Activated CD4-positive, alpha-beta memory T cell treated with anti-CD3 and anti-CD28 coated beads for 36 hours (primary cell): ENCODE data around the gene SEZ6L. TPM values are rescaled to one million over a fixed set of nuclear protein-coding genes. Genes with fewer than 3 reads are reported as not detected.

Experiments used
- CTCF ChIA-PET: fragments of 350-600 bp; sonication (Branson Sonifier 250); formaldehyde crosslinking; loops from one replicate; lab custom pipeline; 2021; ENCODE audit warnings: antibody characterized with exemption, inconsistent platforms; lab: Charles Lee
- POLR2A ChIA-PET: fragments of 350-600 bp; sonication (Branson Sonifier 250); formaldehyde crosslinking; loops from one replicate; lab custom pipeline; 2021; ENCODE audit warnings: antibody characterized with exemption; lab: Charles Lee
- DNase-seq: peaks from one replicate; pipeline ENCODE4 v3.0.0-alpha.2; 2020
- H3K27ac Mint-ChIP-seq: one replicate; pipeline ENCODE4 v1.8.0; 2021; ENCODE audit warnings: mixed read lengths
- H3K27me3 Mint-ChIP-seq: one replicate; pipeline ENCODE4 v1.8.0; 2021; ENCODE audit warnings: mixed read lengths
- H3K36me3 Mint-ChIP-seq: one replicate; pipeline ENCODE4 v1.8.0; 2021; ENCODE audit warnings: mixed read lengths
- H3K4me1 Mint-ChIP-seq: one replicate; pipeline ENCODE4 v1.8.0; 2021; ENCODE audit warnings: low read depth, mixed read lengths
- H3K4me3 Mint-ChIP-seq: one replicate; pipeline ENCODE4 v1.8.0; 2021; ENCODE audit warnings: mild to moderate bottlenecking, mixed read lengths
- H3K9me3 Mint-ChIP-seq: one replicate; pipeline ENCODE4 v1.8.0; 2021; ENCODE audit warnings: mixed read lengths
- intact Hi-C: fragments of 100-400 bp; cut with micrococcal nuclease; formaldehyde crosslinking; loops from one replicate; pipeline ENCODE4 v1.15.1; 2023
- total RNA-seq, 2 experiments: library from RNA; stranded (reverse); gene quantifications; one replicate each; pipeline ENCODE4 v1.2.3, GENCODE V29; 2021

SEZ6L gene
- total RNA-seq, 2 experiments from 2014 or later = not detected

DNA sequence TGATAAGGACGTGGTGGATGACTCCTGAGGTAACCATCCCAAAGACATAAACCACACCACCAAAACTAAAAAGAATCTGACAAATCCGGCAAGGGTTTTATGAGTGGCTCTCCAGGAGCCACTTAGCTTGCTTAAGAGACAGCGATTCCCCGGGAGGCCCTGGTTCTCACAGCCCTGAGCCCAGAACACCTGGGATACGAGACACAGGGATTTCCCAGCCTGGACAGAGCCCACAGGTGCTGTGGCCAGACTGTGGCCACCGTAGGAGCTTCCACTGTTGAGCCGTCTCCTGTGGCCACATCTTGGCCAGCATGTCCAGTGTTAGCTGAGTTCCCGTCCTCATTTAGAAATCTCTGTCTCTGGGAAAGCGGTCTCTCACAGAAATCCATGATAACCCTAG lies 188.6 kb downstream of the SEZ6L start:
- Mint-ChIP-seq H3K27ac (no peak overlapping the region), H3K4me3 (no peak overlapping the region), H3K36me3 (no peaks in the 10 kb centered on the region), H3K27me3 (peaks cover 17% of the 10 kb centered on the region), H3K4me1 (peaks cover 3% of the 10 kb centered on the region), H3K9me3 (no peaks in the 10 kb centered on the region)
- ChIA-PET POLR2A (no interaction called here), CTCF (interaction anchor here (1.0 to 1.2 kb wide), 3 partner anchors 8 to 73 kb away, joined by 3 to 5 read pairs (median 4); no protein-coding TSS in a partner anchor)
- intact Hi-C loops = no loop called here
- no peak for DNase-seq

DNA sequence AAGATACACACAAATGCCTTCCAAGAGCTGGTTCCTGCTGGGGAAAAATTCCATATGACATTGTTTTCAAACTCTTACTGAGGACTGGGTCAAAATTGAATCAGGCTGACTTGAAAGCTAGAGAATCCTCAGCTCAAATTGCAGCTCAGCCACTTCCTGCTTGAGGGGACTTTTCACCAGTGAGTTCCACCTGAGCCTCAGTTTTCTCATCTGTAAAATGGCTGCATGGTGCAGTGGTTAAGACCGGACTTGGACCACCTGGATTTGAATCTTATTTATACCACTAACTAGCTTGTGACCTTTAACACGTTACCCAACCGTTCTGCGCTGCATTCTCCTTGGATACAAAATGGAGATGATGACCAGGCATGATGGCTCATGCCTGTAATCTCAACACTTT lies 189.9 kb downstream of the SEZ6L start:
- intact Hi-C loops = no loop called here
- H3K27ac Mint-ChIP-seq = no peak overlapping the region
- peaks cover 3% of the 10 kb centered on the region for H3K4me1 Mint-ChIP-seq
- H3K36me3 Mint-ChIP-seq = no peaks in the 10 kb centered on the region
- DNase-seq = no peak
- H3K4me3 Mint-ChIP-seq = no peak overlapping the region
- no peaks in the 10 kb centered on the region for H3K9me3 Mint-ChIP-seq
- peaks cover 9% of the 10 kb centered on the region for H3K27me3 Mint-ChIP-seq
- ChIA-PET CTCF (interaction anchor here (0.8 to 1.2 kb wide), 4 partner anchors 9 to 456 kb away, joined by 3 to 4 read pairs (median 4); no protein-coding TSS in a partner anchor), POLR2A (no interaction called here)

DNA sequence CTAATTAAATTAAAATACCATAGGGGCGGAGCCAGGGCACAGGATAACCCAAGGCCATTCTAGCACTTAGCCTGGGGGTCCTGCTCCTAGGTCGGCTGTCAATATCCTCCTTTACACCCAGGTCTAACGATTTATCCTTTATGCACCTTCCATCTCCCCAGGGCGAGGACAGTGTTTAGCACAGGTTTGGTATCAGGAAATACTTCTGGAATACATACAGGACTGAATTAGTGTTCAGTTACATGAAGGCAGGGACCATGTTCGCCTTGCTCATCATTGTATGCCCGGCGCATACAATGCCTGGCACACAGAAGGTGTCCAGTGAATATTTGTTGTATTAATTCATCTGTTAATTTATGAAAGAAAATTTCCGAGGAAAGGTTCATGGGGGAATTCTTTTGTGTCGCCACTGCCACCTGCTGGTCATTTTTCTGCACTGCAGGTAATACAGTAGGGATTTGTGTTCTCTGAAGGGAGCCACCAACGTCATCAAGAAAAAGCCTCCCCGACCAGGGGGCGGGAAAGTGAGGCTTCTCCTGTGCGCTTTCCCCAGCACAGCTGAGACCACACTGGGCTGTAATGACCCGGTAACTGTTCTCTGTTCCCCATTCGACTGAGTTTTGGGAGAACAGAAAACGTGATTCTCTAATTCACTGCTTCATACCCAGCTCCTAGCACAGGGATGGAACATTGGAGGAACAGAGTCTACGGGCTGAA lies 191.1 kb downstream of the SEZ6L start:
- DNase-seq = peak; percentile 75
- H3K4me3 Mint-ChIP-seq = no peak overlapping the region
- ChIA-PET POLR2A (no interaction called here), CTCF (interaction anchor here (0.6 to 1.4 kb wide), 5 partner anchors 10 to 124 kb away, joined by 3 to 5 read pairs (median 4); no protein-coding TSS in a partner anchor)
- H3K27ac Mint-ChIP-seq = no peak overlapping the region
- no peaks in the 10 kb centered on the region for H3K9me3 Mint-ChIP-seq
- peaks cover 6% of the 10 kb centered on the region for H3K27me3 Mint-ChIP-seq
- peaks cover 3% of the 10 kb centered on the region for H3K4me1 Mint-ChIP-seq
- H3K36me3 Mint-ChIP-seq = no peaks in the 10 kb centered on the region
- intact Hi-C loops = no loop called here

DNA sequence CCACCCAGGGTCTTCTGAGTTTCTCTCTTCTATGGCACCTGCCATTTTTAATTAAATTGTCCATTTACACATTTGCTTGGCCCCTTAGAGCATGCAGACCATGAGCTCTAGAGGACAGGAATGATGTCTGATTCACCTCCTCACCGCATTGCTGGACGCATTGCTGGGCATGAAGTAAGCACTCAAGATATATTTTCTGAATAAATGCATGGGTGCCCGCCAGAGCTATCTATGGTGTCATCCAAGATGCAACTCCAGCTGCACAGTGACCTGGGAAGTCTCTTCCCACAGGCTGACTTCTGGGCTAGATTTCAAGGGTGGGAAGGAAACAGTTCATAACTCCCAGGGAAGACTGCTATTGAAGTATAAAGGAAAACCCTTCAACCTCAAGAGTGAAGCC lies 193.2 kb downstream of the SEZ6L start:
- intact Hi-C loops = no loop called here
- no peaks in the 10 kb centered on the region for H3K36me3 Mint-ChIP-seq
- peaks cover 6% of the 10 kb centered on the region for H3K27me3 Mint-ChIP-seq
- H3K4me1 Mint-ChIP-seq = peaks cover 3% of the 10 kb centered on the region
- no peaks in the 10 kb centered on the region for H3K9me3 Mint-ChIP-seq
- CTCF ChIA-PET = interaction anchor here (1.1 to 2.5 kb wide), 5 partner anchors 8 to 120 kb away, joined by 3 to 15 read pairs (median 3); partner anchors contain the start of genes HPS4 and SRRD
- DNase-seq = no peak
- POLR2A ChIA-PET = no interaction called here
- no peak overlapping the region for H3K27ac Mint-ChIP-seq
- no peak overlapping the region for H3K4me3 Mint-ChIP-seq

DNA sequence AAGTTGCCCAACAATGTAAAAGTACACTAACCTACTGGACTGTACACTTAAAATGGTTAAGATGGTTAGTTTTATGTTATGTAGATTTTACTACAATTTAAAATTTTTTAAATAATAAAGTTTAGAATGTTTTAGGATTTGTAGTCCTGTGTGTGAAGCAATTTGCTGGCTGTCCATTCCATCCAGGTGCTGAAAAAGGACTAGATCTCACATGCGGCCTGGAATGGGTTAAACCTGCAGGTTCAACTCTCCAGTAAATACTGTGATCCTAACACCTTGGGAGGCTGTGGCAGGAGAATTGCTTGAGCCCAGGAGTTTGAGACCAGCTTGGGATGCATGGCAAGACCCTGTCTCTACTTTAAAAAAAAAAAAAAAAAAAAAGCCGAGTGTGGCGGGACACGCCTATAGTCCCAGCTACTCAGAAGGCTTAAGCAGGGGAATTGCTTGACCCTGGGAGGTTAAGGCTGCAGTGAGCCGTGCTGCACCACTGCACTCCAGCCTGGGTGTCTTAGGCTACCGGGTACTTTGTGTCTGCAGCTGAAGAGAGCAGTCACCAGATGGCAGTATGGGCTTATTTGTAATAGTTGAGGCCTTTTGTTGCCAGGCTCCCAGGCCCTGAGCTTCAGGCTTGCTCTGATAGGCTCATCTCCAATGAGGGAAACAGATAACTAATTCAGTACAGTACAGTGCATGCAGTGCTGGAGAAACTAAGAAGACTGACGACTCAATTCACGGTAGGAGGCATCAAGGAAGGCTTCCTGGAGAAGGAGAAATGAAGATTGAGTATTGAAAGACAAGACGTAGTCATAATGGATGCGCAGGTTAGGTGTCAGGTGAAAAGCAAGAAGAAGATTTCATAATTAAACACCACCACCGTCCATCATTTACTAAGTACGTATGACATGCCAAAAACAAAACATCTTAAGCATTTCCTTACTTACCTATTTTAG lies 195.1 kb downstream of the SEZ6L start:
- peak; percentile 57 for DNase-seq
- ChIA-PET CTCF (interaction anchor here (0.6 to 4.8 kb wide), 17 partner anchors 9 to 237 kb away, joined by 3 to 70 read pairs (median 4); partner anchors contain the start of genes HPS4 and SRRD), POLR2A (interaction anchor here (0.6 kb wide), 1 partner anchor 85 kb away, joined by 3 read pairs; no protein-coding TSS in a partner anchor)
- intact Hi-C loops = no loop called here
- no peaks in the 10 kb centered on the region for H3K9me3 Mint-ChIP-seq
- peaks cover 14% of the 10 kb centered on the region for H3K27me3 Mint-ChIP-seq
- H3K27ac Mint-ChIP-seq = no peak overlapping the region
- no peak overlapping the region for H3K4me3 Mint-ChIP-seq
- no peaks in the 10 kb centered on the region for H3K36me3 Mint-ChIP-seq
- peaks cover 3% of the 10 kb centered on the region for H3K4me1 Mint-ChIP-seq

DNA sequence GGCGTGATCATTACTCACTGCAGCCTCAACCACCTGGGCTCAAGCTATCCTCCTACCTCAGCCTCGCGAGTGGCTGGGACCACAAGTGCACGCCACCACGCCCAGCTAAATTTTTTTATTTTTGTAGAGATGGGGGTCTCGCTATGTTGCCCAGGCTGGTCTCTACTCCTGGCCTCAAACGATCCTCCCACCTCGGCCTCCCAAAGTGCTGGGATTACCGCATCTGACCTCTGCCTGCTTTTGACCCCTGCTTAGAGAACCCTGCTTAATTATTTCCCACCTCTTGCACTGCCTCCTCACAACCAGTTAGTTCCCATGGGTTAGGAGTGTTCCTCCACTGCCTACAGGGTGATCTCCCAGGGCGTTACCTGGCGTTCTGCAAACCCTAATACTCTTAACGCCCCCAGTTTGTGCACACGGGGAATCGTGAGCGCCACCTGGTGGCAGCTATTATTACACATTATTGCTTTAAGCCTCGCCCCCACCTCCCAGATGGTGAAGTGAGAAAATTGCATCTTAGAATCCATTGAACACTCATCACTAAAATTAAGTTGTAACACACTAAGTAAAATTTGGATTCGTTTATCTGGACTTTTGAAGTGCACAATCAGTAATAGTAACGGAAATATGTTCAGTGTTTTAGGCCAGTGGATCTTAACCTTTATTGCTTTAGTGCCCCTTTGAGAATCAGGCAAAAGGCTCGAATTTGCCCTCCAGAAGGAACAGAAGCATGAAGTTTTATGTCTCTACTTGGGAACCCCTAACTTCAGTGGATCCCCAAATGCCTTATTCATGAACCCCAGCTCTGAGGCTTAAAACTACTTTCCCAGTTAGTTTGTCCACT lies 198.4 kb downstream of the SEZ6L start:
- H3K36me3 Mint-ChIP-seq = no peaks in the 10 kb centered on the region
- intact Hi-C loops = no loop called here
- H3K9me3 Mint-ChIP-seq = no peaks in the 10 kb centered on the region

DNA sequence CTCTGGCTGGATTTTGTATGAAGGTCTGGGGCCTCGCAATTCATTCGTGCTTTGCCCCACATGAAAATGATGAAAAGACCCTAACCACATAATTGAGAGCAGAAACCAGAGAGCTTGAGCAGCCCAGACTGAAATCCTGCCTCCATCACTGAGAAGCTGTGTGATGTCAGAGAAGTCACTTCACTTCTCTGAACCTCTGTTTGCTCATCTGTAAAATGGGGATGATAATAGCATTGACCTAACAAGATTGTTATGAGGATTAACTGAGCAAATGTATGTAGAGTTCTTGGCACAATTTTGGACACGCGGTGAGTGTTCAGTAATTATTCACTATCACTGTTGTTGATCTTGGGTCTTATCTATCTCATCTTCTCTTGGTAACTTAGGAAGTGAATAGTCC lies 203.6 kb downstream of the SEZ6L start:
- ChIA-PET POLR2A (no interaction called here), CTCF (interaction anchor here (1.2 to 3.3 kb wide), 2 partner anchors 7 to 10 kb away, joined by 3 to 23 read pairs; no protein-coding TSS in a partner anchor)
- Mint-ChIP-seq H3K4me1 (peaks cover 4% of the 10 kb centered on the region), H3K27ac (no peak overlapping the region), H3K27me3 (peaks cover 25% of the 10 kb centered on the region), H3K36me3 (no peaks in the 10 kb centered on the region), H3K9me3 (no peaks in the 10 kb centered on the region), H3K4me3 (no peak overlapping the region)
- no peak for DNase-seq
- intact Hi-C loops = no loop called here

More for the DNA sequence above, 198.4 kb downstream of the SEZ6L start:
- Mint-ChIP-seq H3K27me3 (peaks cover 19% of the 10 kb centered on the region), H3K4me1 (no peaks in the 10 kb centered on the region), H3K4me3 (no peak overlapping the region), H3K27ac (no peak overlapping the region)
- ChIA-PET POLR2A (no interaction called here), CTCF (interaction anchor here (0.6 to 4.8 kb wide), 32 partner anchors 7 to 311 kb away, joined by 3 to 70 read pairs (median 4); no protein-coding TSS in a partner anchor)
- DNase-seq = peak; percentile 69

DNA sequence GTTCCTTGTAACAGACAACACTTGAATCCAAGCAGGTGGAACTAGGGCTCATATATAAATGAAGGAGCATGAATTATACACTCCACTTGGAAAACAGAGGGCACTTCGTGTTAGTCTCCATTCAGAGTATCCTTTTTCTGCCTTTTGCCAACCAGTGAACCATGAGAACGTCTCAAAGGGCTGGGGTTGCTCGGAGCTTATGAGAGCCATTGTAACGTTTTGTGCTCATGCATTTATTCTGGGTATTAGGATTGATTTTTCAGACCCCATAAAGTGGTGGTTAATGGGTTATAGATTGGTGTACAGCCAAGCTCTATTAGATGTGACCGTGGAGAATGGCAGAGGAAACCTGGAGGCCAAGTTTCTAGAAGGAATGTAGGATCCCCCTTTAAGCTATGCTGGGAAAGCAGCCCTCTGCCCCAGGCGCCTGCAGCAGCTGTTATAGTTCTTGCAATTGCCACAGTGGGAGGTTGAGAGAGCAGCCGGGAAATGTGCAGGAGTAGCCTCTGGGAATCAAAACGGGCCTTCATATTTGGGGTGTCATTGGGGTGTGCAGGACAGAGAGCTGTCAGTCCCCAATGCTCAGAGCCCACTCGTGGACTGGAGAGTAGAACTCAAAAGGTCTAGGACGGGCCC lies 205.2 kb downstream of the SEZ6L start:
- H3K36me3 Mint-ChIP-seq = no peaks in the 10 kb centered on the region

DNA sequence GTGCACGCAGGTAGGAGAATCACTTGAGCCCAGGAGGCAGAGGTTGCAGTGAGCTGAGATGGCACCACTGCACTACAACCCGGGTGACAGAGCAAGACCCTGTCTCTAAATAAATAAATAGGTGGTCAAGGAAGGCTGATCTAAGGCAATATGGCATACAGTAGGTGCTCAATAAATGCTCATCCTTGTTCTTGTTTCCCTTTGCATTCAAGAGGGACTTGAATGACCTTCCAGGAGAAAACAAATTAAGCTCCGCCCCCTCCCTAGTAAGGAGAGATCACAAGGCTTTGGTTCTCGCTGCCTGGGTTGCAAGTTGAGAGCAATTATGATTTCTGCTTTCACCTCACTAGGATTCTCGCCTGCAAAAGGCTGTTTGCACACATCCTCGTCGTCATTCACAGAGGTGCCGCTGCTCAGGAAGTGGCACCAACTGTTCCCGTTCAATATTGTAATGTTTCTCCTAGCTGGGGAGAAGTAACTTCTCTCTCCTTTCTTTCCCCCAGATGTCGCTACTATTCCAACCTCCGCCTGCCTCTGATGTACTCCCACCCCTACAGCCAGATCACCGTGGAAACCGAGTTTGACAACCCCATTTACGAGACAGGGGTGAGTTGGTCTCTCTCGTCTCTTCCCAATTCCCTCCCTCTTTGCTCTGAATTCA lies 208.0 kb downstream of the SEZ6L start:
- Mint-ChIP-seq H3K27me3 (peaks cover 31% of the 10 kb centered on the region), H3K4me3 (no peak overlapping the region), H3K9me3 (peaks cover 3% of the 10 kb centered on the region), H3K27ac (no peak overlapping the region), H3K4me1 (peaks cover 4% of the 10 kb centered on the region), H3K36me3 (no peaks in the 10 kb centered on the region)
- ChIA-PET CTCF (interaction anchor here (1.0 kb wide), 1 partner anchor 10 kb away, joined by 3 read pairs; no protein-coding TSS in a partner anchor), POLR2A (no interaction called here)
- intact Hi-C loops = no loop called here
- DNase-seq = no peak

More for the DNA sequence above, 205.2 kb downstream of the SEZ6L start:
- H3K27ac Mint-ChIP-seq = no peak overlapping the region
- no peak for DNase-seq
- peaks cover 4% of the 10 kb centered on the region for H3K4me1 Mint-ChIP-seq
- POLR2A ChIA-PET = no interaction called here
- H3K4me3 Mint-ChIP-seq = no peak overlapping the region
- H3K9me3 Mint-ChIP-seq = peaks cover 3% of the 10 kb centered on the region
- intact Hi-C loops = no loop called here
- CTCF ChIA-PET = interaction anchor here (1.4 to 3.3 kb wide), 2 partner anchors 9 to 15 kb away, joined by 4 to 23 read pairs; no protein-coding TSS in a partner anchor
- peaks cover 28% of the 10 kb centered on the region for H3K27me3 Mint-ChIP-seq

DNA sequence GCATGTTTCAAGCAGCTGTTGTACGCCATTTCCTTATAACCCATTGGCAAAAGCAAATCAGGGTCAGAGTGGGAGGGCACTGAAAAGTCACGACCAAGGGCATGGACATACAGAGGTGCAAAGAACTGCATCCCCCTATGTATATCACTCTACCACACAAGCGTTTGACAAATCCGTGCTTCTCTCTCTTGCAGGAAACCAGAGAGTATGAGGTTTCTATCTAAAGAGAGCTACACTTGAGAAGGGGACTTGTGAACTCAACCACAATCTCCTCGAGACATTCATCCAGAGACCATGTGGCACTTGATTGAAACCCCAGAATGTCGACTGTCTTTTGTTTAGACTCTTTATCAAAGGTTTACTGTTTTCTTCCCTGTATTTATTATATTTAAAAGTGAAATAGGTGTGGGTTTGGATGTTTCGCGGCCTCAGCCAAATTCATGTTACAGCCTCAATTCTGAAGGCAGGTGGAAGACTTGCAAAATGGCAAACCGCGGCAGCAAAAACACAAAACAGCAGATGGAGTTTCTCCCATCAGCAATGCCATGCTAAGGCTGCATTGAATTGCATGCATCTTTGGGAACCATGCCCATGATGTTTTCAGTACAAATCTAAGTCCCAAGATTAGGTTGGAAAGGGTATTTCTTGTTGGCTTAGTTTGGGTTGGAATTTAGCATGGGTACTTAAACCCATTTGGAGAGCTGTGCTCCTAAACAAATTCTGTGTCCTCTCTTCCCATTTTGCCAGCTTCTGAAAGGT lies 211.0 kb downstream of the SEZ6L start:
- Mint-ChIP-seq H3K9me3 (peaks cover 3% of the 10 kb centered on the region), H3K4me1 (peaks cover 4% of the 10 kb centered on the region), H3K27me3 (peaks cover 32% of the 10 kb centered on the region), H3K36me3 (no peaks in the 10 kb centered on the region), H3K4me3 (no peak overlapping the region), H3K27ac (no peak overlapping the region)
- CTCF ChIA-PET = interaction anchor here (1.2 to 2.4 kb wide), 2 partner anchors 11 to 13 kb away, joined by 4 to 7 read pairs; no protein-coding TSS in a partner anchor
- POLR2A ChIA-PET = no interaction called here
- intact Hi-C loops = no loop called here
- no peak for DNase-seq
